ENCODE data around the gene MEF2D.

- TF ChIP-seq POLR2A (IDR thresholded peaks at IDR 0.05) (no peak), CTCF (IDR thresholded peaks at IDR 0.05) (no peak)
Measured at GRCh38 chr1:156547982-156548381, 47.4 kb upstream of the MEF2D start.

Measured in adrenal gland (tissue), 5 donors.